Osteocyte (in vitro differentiated cells): ENCODE measurements around the gene RSPH3. TPM values are rescaled to one million over a fixed set of nuclear protein-coding genes. Genes with fewer than 3 reads are reported as not detected.

ENCODE experiments used
- DNase-seq: peaks from one replicate; pipeline ENCODE4 v3.0.0; 2021; ENCODE audit warnings: mixed read lengths; ENCODE audit not compliant: unreplicated experiment; ENCODE audit errors: extremely low spot score
- H3K27ac Mint-ChIP-seq: one replicate; pipeline ENCODE4 v1.8.0; 2021; ENCODE audit warnings: mild to moderate bottlenecking, mixed read lengths; ENCODE audit not compliant: unreplicated experiment
- H3K27me3 Mint-ChIP-seq: one replicate; pipeline ENCODE4 v1.8.0; 2021; ENCODE audit warnings: mixed read lengths; ENCODE audit not compliant: unreplicated experiment
- H3K36me3 Mint-ChIP-seq: one replicate; pipeline ENCODE4 v1.8.0; 2021; ENCODE audit warnings: mixed read lengths; ENCODE audit not compliant: unreplicated experiment
- H3K4me1 Mint-ChIP-seq: one replicate; pipeline ENCODE4 v1.8.0; 2021; ENCODE audit warnings: mixed read lengths; ENCODE audit not compliant: unreplicated experiment
- H3K4me3 Mint-ChIP-seq: one replicate; pipeline ENCODE4 v1.8.0; 2021; ENCODE audit warnings: mild to moderate bottlenecking, moderate library complexity, mixed read lengths; ENCODE audit not compliant: unreplicated experiment
- H3K9me3 Mint-ChIP-seq: one replicate; pipeline ENCODE4 v1.8.0; 2021; ENCODE audit warnings: mixed read lengths; ENCODE audit not compliant: unreplicated experiment
- CTCF ChIP-seq: fragments of 200-600 bp; sonication (generic); IDR thresholded peaks from 2 replicates; pipeline ENCODE4 v1.5.0; 2021; ENCODE audit warnings: antibody characterized with exemption, mild to moderate bottlenecking, moderate library complexity
- total RNA-seq: library from RNA; stranded (reverse); gene quantifications from 2 replicates; pipeline ENCODE4 v1.2.1, GENCODE V29; 2021

Gene RSPH3
- total RNA-seq, 1 donor from 2014 or later = 7.1 TPM

- H3K27ac Mint-ChIP-seq = no peak overlapping the region
- no peak for TF ChIP-seq CTCF
- H3K27me3 Mint-ChIP-seq = no peaks in the 10 kb centered on the region
- H3K4me1 Mint-ChIP-seq = no peaks in the 10 kb centered on the region
- DNase-seq = no peak
- no peaks in the 10 kb centered on the region for H3K36me3 Mint-ChIP-seq
- no peak overlapping the region for H3K4me3 Mint-ChIP-seq
- peaks cover 23% of the 10 kb centered on the region for H3K9me3 Mint-ChIP-seq
Measured at GRCh38 chr6:159023893-159024292, 23.9 kb upstream of the RSPH3 start.

DNA sequence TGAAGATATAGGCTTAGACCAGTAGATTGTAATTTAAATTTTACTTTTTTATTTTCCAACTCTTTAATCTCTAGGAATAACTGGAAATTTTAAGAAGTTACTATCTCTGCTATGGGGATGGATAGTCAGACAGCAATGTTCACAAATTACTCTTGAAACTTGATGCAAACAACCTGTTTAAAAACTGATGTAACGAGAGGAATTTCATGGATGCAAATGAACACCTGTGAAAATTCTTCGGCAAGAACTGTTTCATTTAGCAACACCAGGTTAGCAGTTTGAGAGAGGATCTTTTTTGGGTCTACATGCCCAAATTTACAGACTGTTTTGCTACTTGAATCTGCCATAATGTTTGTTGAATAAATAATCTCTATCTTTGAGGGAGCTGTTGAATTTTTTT lies 20.0 kb upstream of the RSPH3 start:
- Mint-ChIP-seq H3K9me3 (peaks cover 16% of the 10 kb centered on the region), H3K27me3 (no peaks in the 10 kb centered on the region), H3K27ac (no peak overlapping the region), H3K4me3 (no peak overlapping the region), H3K4me1 (no peaks in the 10 kb centered on the region), H3K36me3 (no peaks in the 10 kb centered on the region)
- no peak for TF ChIP-seq CTCF
- DNase-seq = no peak

- no peaks in the 10 kb centered on the region for H3K27me3 Mint-ChIP-seq
- H3K4me1 Mint-ChIP-seq = no peaks in the 10 kb centered on the region
- TF ChIP-seq CTCF = no peak
- H3K27ac Mint-ChIP-seq = no peak overlapping the region
- DNase-seq = no peak
- H3K36me3 Mint-ChIP-seq = no peaks in the 10 kb centered on the region
- H3K9me3 Mint-ChIP-seq = no peaks in the 10 kb centered on the region
- H3K4me3 Mint-ChIP-seq = no peak overlapping the region
Measured at GRCh38 chr6:159017757-159018559, 18.0 kb upstream of the RSPH3 start.

- Mint-ChIP-seq H3K4me1 (no peaks in the 10 kb centered on the region), H3K27me3 (no peaks in the 10 kb centered on the region), H3K27ac (no peak overlapping the region), H3K36me3 (no peaks in the 10 kb centered on the region), H3K4me3 (no peak overlapping the region), H3K9me3 (no peaks in the 10 kb centered on the region)
- DNase-seq = no peak
- no peak for TF ChIP-seq CTCF
Measured at GRCh38 chr6:159014406-159014805, 14.4 kb upstream of the RSPH3 start.

DNA sequence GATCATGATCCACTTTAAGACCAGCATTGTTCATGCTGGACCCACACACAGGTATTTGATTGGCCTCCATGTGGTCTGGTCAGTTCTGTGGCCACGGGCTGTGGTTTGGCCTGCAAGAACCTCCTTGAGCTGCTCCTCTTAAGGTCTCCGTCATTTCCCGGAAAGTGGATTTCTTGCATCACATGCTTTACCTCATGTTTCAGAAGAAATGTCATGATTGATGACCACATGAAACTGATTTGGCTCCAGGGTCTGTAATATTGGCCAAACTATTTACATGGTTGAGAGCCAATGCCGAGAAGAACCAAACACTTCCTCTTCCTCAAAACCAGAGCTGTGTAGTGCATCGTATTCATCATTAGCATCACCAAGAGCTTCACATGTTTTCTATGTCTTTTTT lies 13.2 kb upstream of the RSPH3 start:
- Mint-ChIP-seq H3K27ac (no peak overlapping the region), H3K9me3 (no peaks in the 10 kb centered on the region), H3K27me3 (no peaks in the 10 kb centered on the region), H3K36me3 (no peaks in the 10 kb centered on the region), H3K4me1 (no peaks in the 10 kb centered on the region), H3K4me3 (no peak overlapping the region)
- DNase-seq = no peak
- no peak for TF ChIP-seq CTCF
